Astrocyte of the hippocampus (primary cell): ENCODE results near the gene SYTL3.
"Not testable (repeated sequence)": the region's sequence is repeated elsewhere in the genome, so short reads cannot be mapped to it uniquely, and the experiment has no call there.

Source experiments
- DNase-seq: peaks from one replicate; pipeline ENCODE4 v3.0.0; 2011; ENCODE audit warnings: low read depth, low spot score

Gene SYTL3

DNA sequence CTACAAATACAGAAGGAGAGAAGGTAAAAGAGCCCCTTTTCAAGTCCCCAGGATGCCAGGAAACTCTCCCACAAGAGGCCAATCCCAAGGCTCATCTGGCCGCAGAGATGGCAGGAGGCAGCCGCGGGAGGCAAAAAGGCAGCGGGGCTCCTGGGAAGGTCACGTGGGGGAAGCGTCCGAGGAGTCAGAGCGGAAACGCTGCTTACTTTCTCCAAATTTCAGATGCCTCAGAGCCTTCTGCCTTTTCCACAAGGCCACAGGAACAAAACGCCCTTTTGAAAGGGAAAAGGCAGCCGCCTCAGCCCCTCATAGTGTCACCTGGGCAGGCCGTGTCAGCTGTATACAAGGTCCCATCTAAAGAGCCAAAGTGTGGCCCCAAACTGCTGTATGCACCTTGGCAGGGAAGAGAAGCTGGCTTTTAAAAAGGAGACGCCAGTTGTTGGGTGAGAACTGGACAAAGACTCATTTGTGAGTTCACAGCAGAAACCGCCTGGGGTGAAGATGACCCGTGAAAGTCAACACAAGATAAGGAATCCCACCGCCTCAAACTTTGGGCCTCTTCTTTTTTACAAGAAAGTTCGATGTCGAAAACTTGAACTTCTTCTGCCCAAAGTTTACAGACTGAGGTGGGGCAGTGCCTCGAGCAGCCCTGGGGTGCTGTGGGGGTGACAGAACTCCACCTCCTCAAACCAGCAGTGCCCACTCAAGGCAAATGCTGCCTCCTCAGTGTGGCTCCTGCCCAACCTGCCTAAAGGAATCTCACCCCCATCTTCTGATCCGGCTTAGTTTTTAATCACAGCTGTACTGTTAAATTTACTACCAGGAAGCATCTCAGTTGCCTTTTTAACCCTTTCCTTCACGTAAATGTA, 124.0 kb downstream of the SYTL3 start:
- no peak for DNase-seq

GRCh38 chr6:158774717-158775449, 125.0 kb downstream of the SYTL3 start:
- no peak for DNase-seq

DNA sequence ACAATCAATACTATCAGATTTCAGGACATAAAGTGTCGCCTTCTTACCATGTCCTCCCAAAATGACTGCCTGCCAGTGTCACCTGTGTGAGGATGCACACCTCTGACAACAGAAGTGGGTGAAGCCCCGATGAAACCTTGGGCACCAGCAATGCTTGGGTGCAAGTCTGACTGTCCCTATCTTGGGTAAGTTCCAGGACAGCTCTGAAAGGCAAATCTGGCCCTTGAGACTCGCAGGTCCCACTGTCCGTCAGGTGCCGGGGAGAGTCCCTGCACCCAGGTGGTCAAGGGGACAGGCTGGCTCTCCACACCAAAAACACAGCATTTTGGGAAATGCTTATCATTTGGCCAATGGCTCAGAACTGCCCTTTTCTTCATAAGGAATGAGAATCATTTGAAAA, 126.0 kb downstream of the SYTL3 start:
- no peak for DNase-seq

DNA sequence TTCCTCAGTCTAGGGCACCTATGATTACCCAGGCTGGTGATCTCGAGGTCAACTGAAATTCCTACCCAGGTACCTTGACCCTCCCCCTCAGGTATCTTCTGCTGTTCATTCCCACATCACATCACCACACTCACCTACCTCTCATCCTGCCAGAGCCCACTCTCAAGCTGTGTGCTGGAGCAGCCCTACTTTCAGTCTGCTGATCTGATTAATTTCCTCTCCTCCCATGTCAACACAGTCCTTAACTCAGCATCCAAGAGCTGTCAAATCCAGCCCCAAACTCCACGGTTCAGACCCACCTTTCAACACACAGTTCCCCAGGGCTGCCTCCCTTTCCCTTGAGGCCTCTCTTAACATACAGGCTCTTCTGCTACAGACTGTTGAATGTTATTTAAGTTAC, 126.9 kb downstream of the SYTL3 start:
- no peak for DNase-seq

DNA sequence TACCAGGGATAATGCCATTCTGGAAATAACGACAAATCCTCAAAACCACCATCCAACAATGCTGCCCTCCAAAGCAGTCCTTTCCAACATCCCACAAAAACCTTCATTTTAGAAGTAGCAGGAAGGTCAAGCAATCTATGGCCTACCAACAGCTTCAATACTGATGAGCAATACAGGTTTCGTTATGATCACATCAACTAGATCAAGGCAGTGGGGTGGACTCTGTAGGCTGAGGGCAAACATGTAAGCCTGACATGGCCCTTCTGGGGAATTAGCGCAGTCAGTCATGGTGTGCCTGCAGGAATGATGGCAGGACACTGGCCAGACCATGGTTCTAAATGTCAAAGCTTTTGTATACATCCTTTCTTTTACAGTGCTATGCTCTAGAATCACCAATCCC, 127.7 kb downstream of the SYTL3 start:
- no peak for DNase-seq

DNA sequence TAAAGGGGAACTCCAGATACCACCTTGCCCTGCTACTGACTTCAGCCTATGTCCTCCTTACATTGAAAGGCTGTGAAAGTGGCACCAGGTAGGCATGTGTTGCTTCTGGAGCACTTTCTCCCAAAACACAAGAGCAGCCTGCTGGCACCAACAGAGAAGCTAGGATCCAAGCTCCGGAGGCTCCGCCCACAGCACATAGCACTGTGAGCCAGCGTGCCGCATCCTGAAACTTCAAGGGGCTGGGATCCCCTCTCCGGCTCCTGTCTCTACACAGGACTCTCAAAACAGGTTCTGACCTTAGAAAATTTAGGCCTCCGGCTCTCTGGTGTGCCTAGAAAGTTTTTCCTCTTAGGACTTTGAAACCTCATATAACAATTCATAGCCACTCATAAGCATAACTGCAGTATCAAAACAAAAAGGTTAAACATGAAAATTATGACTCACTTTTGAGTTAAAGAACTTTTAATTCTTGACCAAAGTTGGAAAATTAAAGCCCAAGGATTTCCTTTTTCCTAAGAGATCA, 128.2 kb downstream of the SYTL3 start:
- DNase-seq = no peak

- DNase-seq = no peak
Observed at GRCh38 chr6:158780246-158780884, 130.5 kb downstream of the SYTL3 start.

DNA sequence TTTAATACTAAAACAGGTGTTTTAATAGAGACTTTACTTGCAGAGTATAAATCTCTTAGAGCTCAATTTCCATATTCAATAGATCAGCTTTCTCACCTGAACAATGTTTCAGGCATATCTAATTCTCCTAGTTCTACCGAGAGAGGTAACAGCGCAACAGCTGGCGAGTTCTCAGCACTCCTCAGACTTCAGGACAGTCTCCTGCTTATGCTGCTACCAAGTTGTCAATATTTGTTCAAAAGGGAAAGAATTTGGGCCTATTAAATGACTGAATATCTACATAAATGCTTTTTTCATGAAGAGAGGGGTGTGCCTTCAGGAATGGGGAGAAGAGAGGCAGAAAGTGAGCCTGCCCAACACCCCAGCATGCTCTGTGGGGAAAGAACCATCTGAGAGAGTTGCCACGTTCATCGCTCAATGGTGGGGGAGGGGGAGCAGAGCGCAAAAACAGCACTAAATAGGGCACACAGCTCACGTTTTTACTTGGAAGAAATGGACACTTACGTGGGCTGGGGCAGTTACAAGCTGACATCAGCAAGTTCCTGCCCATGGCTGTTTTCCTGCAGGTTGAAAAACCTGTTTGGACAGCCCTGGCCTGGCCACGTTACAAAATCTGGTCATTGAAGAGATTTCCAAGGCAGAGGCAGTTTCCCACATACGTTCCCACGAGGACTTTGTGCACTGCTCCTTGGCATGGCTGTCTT, 131.3 kb downstream of the SYTL3 start:
- DNase-seq = no peak

GRCh38 chr6:158781692-158782373, 132.0 kb downstream of the SYTL3 start:
- no peak for DNase-seq

DNA sequence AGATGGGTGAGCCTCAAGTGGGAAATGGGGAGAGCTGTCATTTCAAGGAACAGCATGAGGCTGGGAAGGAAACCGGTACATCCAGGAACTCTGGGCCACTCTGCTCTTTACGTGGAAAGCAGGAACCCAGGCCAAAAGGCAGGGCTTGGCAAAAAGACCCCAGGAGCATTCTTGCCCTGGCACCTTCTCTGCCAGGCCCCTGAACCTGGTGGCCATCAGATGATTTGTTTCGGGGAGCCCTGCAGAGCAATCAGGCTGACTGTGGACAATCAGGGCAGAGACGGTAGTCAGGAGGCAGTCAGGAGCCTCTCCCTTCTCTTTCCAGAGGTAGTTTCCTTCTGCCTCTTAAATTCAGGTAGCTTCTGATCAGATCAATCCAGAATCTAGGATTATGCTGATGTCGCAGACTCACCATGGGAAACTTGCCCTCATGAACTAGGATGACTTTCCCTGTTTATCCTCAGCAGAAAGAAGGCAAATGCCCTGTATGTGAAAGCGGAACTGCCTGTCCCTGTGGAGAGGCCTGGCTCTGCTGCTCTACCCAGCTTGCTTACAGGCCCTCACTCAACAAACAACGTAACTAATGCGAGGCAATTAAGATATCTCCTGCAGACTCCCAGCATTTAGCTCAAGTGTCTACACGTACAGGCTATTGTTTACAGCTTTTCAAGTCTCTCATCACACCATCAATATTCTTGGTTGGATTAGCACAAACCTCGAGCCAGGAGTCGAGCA, 132.7 kb downstream of the SYTL3 start:
- no peak for DNase-seq

DNA sequence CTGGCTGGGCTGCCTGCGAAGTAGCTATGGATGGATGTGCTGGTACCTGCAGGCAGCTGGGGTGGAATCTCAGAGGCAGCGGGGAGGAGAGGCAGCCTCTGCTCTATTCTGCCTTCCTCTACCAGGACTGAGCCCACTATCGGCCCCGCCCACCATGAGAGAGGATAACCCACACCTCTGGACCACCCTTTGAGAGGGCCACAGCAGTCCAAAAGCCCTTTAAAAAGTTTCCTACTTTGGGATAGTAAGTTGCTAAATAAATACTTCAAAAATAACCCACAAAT, 133.3 kb downstream of the SYTL3 start:
- DNase-seq = no peak

GRCh38 chr6:158783851-158784250, 134.0 kb downstream of the SYTL3 start:
- DNase-seq = no peak

DNA sequence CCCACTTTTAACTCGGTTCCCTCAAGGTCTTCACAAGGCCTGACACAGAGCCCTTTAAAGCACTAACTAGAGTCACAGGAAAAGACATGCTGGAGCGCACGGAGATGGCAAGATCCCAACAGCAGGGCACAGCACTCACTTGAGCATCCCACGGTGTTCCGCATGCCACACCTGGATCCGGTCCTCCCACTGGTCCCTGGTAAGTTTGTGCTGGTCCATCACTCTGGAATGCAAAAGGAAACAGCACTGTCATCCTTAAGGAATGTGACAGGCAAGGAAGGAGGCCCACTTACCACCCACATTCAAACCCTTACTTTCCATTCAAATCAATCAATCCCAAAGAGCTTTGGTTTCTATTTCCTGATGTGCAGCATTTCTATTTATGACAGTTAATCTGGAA, 134.7 kb downstream of the SYTL3 start:
- DNase-seq = peak; percentile 68

- DNase-seq = no peak
Observed at GRCh38 chr6:158785036-158785435, 135.2 kb downstream of the SYTL3 start.

GRCh38 chr6:158786645-158787304, 136.9 kb downstream of the SYTL3 start:
- DNase-seq = no peak

- DNase-seq = no peak
Observed at GRCh38 chr6:158787395-158787794, 137.5 kb downstream of the SYTL3 start.

DNA sequence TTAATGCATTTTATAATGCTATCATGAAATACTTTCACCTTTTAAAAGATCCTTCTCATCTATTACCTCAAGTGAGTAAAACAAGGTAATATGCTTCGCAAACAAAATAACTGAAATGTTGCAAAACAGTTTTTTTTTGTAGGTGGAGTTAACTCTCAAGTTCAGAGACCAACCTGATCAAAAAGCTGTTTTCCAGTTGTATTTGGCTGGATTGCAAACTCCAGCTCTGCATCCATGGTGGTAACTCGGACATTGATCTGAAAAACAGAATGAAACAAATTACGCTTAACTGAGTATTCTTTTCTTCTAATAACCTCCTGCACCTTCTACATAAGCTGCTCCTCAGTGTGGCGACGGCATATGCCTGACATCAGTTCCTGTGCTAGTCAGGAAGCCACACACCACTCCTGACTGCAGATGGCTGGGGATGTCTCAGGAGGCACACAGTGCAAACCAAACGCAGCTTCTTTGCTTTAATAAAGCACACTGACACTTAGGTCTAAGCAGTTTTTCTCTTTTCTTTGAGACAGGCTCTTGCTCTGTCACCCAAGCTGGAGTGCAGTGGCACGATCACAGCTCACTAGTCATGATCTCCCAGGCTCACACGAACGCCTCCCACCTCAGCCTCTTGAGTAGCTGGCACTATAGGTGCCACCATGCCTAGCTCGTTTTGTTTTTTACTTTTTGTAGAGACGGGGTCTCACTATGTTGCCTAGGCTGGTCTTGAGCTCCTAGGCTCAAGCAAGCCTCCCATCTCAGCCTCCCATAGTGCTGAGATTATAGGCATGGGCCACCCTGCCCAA, 139.5 kb downstream of the SYTL3 start:
- DNase-seq = no peak

DNA sequence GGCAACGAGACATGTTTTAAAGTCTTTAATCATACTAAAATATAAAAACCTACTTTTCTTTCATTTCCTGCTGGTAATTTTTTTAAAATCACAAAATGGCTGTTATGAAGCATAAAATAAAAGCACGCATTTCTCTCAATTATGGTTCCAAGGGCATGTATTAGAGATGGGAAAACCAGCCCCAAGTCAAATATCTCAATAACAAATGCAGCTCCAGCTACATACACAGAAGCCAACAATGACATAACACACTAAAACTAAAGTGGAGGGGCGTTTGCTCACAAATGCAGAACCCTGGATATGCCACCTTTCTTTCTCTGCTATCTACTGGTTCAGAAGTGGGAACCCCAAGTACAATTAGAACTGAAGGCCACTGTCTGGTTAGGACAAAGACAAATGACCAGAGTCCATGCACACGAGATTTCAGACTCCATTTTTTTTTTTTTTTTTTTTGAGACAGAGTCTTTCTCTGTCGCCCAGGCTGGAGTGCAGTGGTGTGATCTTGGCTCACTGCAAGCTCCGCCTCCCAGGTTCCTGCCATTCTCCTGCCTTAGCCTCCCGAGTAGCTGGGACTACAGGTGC, 141.5 kb downstream of the SYTL3 start:
- no peak for DNase-seq

DNA sequence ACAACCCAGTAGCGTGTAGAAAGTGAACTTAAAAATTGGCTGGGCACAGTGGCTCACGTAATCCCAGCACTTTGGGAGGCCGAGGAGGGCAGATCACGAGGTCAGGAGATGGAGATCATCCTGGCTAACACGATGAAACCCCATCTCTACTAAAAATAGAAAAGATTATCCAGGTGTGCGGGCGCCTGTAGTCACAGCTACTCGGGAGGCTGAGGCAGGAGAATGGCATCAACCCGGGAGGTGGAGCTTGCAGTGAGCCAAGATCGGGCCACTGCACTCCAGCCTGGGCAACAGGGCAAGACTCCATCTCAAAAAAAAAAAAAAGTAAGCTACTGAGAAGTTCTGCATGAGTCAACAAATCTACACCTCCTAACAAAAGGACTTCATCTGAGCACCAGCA, 142.7 kb downstream of the SYTL3 start:
- DNase-seq = not testable (repeated sequence)
